AG08395 (cell line): Measurements from ENCODE around the gene TICAM1.
"Not testable (repeated sequence)": the region's sequence is repeated elsewhere in the genome, so short reads cannot be mapped to it uniquely, and the experiment has no call there.

ENCODE experiments used
- DNase-seq: peaks from one replicate; pipeline ENCODE4 v3.0.0; 2012; ENCODE audit warnings: mixed read lengths, low spot score

Gene TICAM1

GRCh38 chr19:4831304-4831978 is at the start of gene TICAM1:
Gene TICAM1 (minus strand): TSS chr19:4831712. CDS start chr19:4818377, 13,335 bp downstream.
- DNase-seq, result peak; percentile 78

- no peak for DNase-seq
These were observed 47.5 kb upstream of the TICAM1 start for GRCh38 chr19:4879041-4879440.

GRCh38 chr19:4878491-4878968 is 47.0 kb upstream of the TICAM1 start:
- DNase-seq, result no peak

GRCh38 chr19:4877753-4878490 is 46.4 kb upstream of the TICAM1 start:
- no peak for DNase-seq

- no peak for DNase-seq
These were observed 42.4 kb upstream of the TICAM1 start for GRCh38 chr19:4873930-4874329.

GRCh38 chr19:4871711-4872110 is 40.2 kb upstream of the TICAM1 start:
- no peak for DNase-seq

GRCh38 chr19:4870025-4870700 is 38.7 kb upstream of the TICAM1 start:
- peak; percentile 86 for DNase-seq

GRCh38 chr19:4868286-4868834 is 36.8 kb upstream of the TICAM1 start:
- no peak for DNase-seq

GRCh38 chr19:4867534-4868285 is 36.2 kb upstream of the TICAM1 start, which contains the start of gene PLIN3:
Gene PLIN3 (minus strand): TSS chr19:4867667. CDS start chr19:4861394, 6,273 bp downstream.
- peak; percentile 100 for DNase-seq

GRCh38 chr19:4866595-4867424 is 35.3 kb upstream of the TICAM1 start:
- peak; percentile 52 for DNase-seq

GRCh38 chr19:4861147-4861546 is 29.6 kb upstream of the TICAM1 start:
- DNase-seq, result no peak

- DNase-seq, result no peak
These were observed 28.2 kb upstream of the TICAM1 start for GRCh38 chr19:4859697-4860096.

- DNase-seq, result not testable (repeated sequence)
These were observed 25.0 kb upstream of the TICAM1 start for GRCh38 chr19:4856468-4856867.

GRCh38 chr19:4853506-4853905 is 22.0 kb upstream of the TICAM1 start:
- DNase-seq, result not testable (repeated sequence)

- no peak for DNase-seq
These were observed 21.0 kb upstream of the TICAM1 start for GRCh38 chr19:4852484-4852883.

- DNase-seq, result peak; percentile 66
These were observed 20.2 kb upstream of the TICAM1 start for GRCh38 chr19:4851551-4852290.

GRCh38 chr19:4849019-4849418 is 17.5 kb upstream of the TICAM1 start:
- DNase-seq, result no peak

GRCh38 chr19:4847190-4847973 is 15.9 kb upstream of the TICAM1 start:
- DNase-seq, result no peak

GRCh38 chr19:4845975-4846374 is 14.5 kb upstream of the TICAM1 start:
- DNase-seq, result not testable (repeated sequence)
